ENCODE data around the gene PDE2A.

PDE2A gene

DNA sequence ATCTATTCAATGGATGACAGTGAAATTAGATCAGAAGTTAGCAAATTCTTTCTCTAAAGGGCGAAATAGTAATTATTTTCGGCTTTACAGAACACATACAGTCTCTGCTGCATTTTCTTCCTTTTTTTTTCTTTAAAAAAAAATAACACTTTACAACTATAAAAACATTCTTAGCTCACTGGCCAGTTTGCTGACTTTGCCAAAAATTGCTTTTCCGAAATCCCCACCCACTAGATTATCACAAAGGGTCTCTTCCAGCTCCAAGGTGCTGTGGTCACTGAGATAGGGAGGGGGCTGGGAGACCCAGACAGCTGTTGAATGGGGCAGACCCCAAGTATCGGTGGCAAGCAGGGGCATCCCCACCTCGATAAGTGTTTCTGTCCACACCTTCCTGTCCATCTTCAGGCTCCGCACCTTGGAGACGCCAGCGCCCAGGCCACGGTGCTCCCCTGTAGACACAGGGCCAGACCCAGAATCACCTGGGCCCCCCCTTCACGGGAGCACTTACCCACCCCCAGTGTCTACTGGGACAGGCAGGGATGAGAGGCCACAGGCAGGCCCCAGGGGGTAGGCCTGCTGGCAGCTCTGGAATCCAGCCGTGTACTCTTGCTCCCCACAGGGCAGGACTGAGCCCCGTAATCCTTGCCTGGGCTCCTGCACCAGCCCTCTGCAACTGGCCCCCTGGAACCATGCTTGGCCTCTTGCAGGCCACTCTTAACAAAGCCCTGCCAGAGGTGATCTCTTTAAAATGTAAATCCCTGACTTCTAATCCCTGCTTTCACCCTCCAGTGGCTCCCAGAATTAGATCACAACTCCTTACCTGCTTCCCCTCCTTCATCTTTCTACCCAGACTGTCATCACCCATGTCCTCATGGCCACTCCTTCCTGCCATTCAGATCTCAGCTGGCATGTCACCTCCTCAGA lies 31.5 kb upstream of the PDE2A start:
- H3K9me3 ChIP-seq (ENCODE audit: control insufficient read depth in 5 of 5, low read length in 5 of 5): no peaks in the 10 kb centered on the region
- peaks cover 0 to 24% (median 18%) of the 10 kb centered on the region in 5 donors for H3K4me1 ChIP-seq (ENCODE audit: control insufficient read depth in 5 of 5, insufficient read depth in 5 of 5, low read length in 5 of 5)
- H3K27ac ChIP-seq (ENCODE audit: low read depth, low read length): no peak overlapping the region
- H3K36me3 ChIP-seq (ENCODE audit: control insufficient read depth in 5 of 5, insufficient read depth in 5 of 5, low read length in 5 of 5): peaks cover 0 to 97% (median 86%) of the 10 kb centered on the region in 5 donors
- no peak overlapping the region for H3K4me3 ChIP-seq (ENCODE audit: low read depth in 1 of 5, low read length in 5 of 5)
- H3K9ac ChIP-seq (ENCODE audit: low read length in 5 of 5): no peak overlapping the region
- no peaks in the 10 kb centered on the region for H3K27me3 ChIP-seq (ENCODE audit: control insufficient read depth in 5 of 5, insufficient read depth in 4 of 5, low read length in 5 of 5)

DNA sequence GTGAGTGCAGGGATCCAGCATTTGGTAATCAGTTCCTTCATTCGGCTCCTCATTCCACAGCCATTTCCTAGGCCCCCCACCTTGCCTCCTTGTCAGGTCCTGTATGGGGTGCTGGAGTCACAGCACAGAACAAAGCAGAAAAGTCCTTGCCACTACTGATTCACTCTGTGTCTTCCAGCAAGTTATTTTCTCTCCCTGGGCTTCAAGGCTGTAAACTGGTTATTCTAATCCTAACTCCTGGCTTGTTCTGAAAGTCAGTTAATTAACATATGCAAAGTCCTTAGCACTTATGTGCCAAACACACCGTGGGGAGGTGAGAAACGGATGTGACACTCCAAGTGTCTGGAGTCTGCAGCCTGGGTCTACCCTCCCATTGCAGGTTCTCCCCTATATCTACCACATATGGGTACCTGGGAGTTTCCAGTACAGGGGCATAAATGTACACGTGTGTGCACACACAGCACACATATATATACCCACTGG lies 30.6 kb upstream of the PDE2A start:
- no peak overlapping the region for H3K27ac ChIP-seq (ENCODE audit: low read depth, low read length)
- H3K4me1 ChIP-seq (ENCODE audit: control insufficient read depth in 5 of 5, insufficient read depth in 5 of 5, low read length in 5 of 5): peaks cover 5 to 24% (median 18%) of the 10 kb centered on the region in 5 donors
- H3K9me3 ChIP-seq (ENCODE audit: control insufficient read depth in 5 of 5, low read length in 5 of 5): no peaks in the 10 kb centered on the region
- no peaks in the 10 kb centered on the region for H3K27me3 ChIP-seq (ENCODE audit: control insufficient read depth in 5 of 5, insufficient read depth in 4 of 5, low read length in 5 of 5)
- H3K36me3 ChIP-seq (ENCODE audit: control insufficient read depth in 5 of 5, insufficient read depth in 5 of 5, low read length in 5 of 5): peaks cover 0 to 97% (median 85%) of the 10 kb centered on the region in 5 donors
- H3K9ac ChIP-seq (ENCODE audit: low read length in 5 of 5): peak overlapping the region in 1 of 5 donors; percentile 32
- H3K4me3 ChIP-seq (ENCODE audit: low read depth in 1 of 5, low read length in 5 of 5): no peak overlapping the region

DNA sequence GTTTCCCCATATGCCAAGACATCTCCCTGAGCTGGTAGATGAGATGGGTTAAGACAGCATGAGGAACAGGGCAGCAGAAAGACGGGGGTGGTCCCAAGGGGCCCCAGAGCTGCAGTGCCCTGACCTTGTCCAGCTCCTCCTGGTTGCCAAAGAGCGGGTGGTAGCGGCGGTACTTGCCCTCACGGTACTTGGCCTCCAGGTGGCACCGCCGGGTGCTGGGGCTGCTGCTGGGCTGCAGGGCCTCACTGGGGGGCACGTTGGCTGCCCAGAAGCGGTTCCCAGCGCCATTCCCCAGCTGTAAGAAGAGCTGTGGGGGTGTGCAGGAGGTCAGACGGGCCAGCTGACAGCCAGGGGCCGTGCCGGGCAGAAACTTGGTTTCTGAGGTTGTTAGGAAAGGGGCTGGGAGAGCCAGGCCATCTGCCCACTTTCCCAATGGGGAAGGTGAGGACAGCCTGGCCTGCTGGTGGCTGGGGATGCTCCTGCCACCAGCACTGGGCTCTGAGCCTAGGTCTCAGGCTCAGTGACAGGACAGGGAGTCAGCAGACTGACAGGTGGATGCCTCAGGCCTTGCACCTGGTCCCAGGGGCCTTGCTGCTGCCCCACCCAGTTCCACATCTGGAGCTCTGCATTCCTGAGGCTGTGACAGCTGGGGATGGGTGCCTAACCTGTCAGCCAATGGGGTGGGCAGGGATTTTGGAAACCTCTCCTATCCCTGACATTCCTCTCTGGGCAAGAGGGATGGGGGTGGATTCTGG lies 30.0 kb upstream of the PDE2A start:
- peak overlapping the region in 1 of 5 donors; percentile 32 for H3K9ac ChIP-seq (ENCODE audit: low read length in 5 of 5)
- H3K27ac ChIP-seq (ENCODE audit: low read depth, low read length): no peak overlapping the region
- H3K27me3 ChIP-seq (ENCODE audit: control insufficient read depth in 5 of 5, insufficient read depth in 4 of 5, low read length in 5 of 5): no peaks in the 10 kb centered on the region
- no peaks in the 10 kb centered on the region for H3K9me3 ChIP-seq (ENCODE audit: control insufficient read depth in 5 of 5, low read length in 5 of 5)
- no peak overlapping the region for H3K4me3 ChIP-seq (ENCODE audit: low read depth in 1 of 5, low read length in 5 of 5)
- peaks cover 5 to 24% (median 18%) of the 10 kb centered on the region in 5 donors for H3K4me1 ChIP-seq (ENCODE audit: control insufficient read depth in 5 of 5, insufficient read depth in 5 of 5, low read length in 5 of 5)
- H3K36me3 ChIP-seq (ENCODE audit: control insufficient read depth in 5 of 5, insufficient read depth in 5 of 5, low read length in 5 of 5): peaks cover 0 to 97% (median 85%) of the 10 kb centered on the region in 5 donors

DNA sequence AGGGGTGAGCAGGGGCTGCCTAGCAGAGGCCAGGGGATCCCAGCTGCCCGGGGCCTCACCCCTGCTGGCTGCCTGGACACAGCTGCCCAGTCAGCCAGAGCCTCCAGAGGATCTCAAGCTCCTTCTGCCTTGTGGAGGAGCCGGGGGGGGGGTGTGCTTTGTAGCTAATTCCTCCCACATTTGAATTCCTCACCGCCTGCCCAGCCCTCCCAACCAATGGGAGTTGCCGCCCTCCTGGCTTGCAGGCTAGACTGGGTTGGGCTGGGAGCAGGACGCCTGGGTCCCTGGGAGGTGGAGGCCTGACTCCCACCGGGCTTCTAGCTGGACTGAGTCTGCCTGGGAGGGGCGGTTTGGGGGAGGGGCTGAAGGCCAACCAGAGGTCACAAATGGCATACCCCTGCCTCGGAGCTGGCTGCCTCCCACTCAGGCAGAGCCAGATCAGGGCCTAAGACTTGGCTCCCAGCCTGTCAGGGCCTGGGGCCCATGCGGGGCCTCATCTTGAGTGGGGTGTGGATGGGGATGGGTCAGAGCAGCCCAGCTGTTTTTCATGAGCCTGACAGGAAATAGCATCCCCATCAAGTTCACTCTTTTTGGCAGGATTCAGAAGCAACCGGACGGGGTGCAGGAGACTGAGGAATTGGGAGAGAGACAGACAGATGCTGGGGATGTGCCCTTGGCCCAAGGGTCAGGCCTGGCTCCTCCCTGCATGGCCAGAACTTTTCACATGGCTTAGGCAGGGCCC lies 29.2 kb upstream of the PDE2A start:
- Histone ChIP-seq H3K27me3 (ENCODE audit: control insufficient read depth in 5 of 5, insufficient read depth in 4 of 5, low read length in 5 of 5) (no peaks in the 10 kb centered on the region), H3K36me3 (ENCODE audit: control insufficient read depth in 5 of 5, insufficient read depth in 5 of 5, low read length in 5 of 5) (peaks cover 0 to 97% (median 87%) of the 10 kb centered on the region in 5 donors), H3K4me3 (ENCODE audit: low read depth in 1 of 5, low read length in 5 of 5) (peak overlapping the region in 3 of 5 donors; percentile 5 to 63 (median 24)), H3K27ac (ENCODE audit: low read depth, low read length) (no peak overlapping the region), H3K9ac (ENCODE audit: low read length in 5 of 5) (no peak overlapping the region), H3K4me1 (ENCODE audit: control insufficient read depth in 5 of 5, insufficient read depth in 5 of 5, low read length in 5 of 5) (peaks cover 5 to 24% (median 18%) of the 10 kb centered on the region in 5 donors), H3K9me3 (ENCODE audit: control insufficient read depth in 5 of 5, low read length in 5 of 5) (no peaks in the 10 kb centered on the region)

DNA sequence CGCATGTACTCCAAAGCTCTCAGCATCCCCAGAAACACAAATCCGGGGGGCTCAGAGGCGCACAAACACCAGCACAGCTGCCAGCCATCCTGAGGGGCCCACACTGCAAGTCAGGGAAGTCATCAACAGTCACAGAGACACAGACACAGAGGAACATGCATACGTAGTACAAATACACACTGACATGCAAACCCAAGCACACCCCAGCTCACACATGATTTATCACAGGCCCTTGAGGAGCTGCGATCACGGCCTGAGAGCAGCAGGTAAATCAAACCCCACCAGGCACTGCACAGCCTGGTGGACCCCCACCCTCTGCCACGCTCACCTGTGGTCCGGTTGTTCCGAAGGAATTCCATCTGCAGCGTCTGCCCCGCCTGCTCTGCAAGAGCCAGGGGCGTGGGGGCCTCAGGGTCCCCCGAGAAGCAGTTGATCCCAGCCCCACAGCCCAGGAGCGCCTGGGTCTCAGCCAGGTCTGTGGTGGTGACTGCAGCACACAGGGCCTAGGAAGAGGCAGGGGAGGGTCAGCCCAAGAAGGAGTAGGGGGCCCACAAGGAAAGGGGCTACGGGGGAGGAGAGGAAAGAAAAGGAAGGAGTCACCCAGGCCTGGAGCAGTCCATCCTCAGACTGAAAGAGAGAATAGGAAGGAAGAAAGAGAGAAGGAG lies 28.5 kb upstream of the PDE2A start:
- H3K4me1 ChIP-seq (ENCODE audit: control insufficient read depth in 5 of 5, insufficient read depth in 5 of 5, low read length in 5 of 5): peaks cover 5 to 24% (median 18%) of the 10 kb centered on the region in 5 donors
- no peak overlapping the region for H3K9ac ChIP-seq (ENCODE audit: low read length in 5 of 5)
- no peak overlapping the region for H3K27ac ChIP-seq (ENCODE audit: low read depth, low read length)
- peaks cover 0 to 97% (median 88%) of the 10 kb centered on the region in 5 donors for H3K36me3 ChIP-seq (ENCODE audit: control insufficient read depth in 5 of 5, insufficient read depth in 5 of 5, low read length in 5 of 5)
- peak overlapping the region in 4 of 5 donors; percentile 5 to 63 (median 28) for H3K4me3 ChIP-seq (ENCODE audit: low read depth in 1 of 5, low read length in 5 of 5)
- H3K27me3 ChIP-seq (ENCODE audit: control insufficient read depth in 5 of 5, insufficient read depth in 4 of 5, low read length in 5 of 5): no peaks in the 10 kb centered on the region
- no peaks in the 10 kb centered on the region for H3K9me3 ChIP-seq (ENCODE audit: control insufficient read depth in 5 of 5, low read length in 5 of 5)

DNA sequence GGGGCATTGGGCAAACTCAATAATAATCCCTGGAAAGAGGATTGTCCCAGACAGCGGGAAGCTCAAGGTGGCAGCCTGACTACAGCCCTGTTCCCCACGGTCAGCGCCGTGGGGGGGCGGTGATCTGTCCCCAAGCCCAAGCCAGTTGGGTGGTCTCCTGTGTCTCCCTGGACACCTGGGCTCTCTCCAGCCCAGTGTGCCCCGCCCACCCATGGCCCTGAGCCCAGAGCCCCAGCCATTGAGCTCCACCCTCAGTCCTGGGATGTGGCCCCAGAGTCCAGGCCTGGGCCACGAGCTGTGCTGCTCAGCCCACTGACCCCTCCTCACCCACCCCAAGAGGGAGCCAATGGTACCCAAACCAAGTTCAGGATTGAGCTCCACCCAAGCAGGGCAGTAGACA lies 27.9 kb upstream of the PDE2A start:
- Histone ChIP-seq H3K4me3 (ENCODE audit: low read depth in 1 of 5, low read length in 5 of 5) (peak overlapping the region in 4 of 5 donors; percentile 5 to 63 (median 28)), H3K9ac (ENCODE audit: low read length in 5 of 5) (no peak overlapping the region)

DNA sequence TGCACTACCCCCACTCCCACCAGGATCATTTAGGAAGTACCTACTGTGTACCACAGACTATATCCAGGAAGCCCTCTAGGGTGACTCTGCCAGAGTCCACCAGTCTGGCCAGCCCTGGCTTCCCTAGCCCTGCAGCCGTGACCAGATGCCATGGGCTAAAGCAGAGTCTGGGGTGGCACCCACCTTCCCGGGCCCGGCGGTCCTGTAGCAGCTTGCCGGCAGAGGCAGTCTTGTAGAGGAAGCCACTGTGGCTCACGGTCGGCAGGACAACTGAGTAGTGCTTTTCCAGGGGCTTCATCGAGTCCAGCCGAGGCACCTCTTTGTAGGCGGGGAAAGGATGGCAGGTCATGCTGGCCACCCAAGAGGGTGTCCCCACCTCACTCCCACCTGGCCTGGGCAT lies 27.2 kb upstream of the PDE2A start:
- no peaks in the 10 kb centered on the region for H3K9me3 ChIP-seq (ENCODE audit: control insufficient read depth in 5 of 5, low read length in 5 of 5)
- H3K4me3 ChIP-seq (ENCODE audit: low read depth in 1 of 5, low read length in 5 of 5): no peak overlapping the region
- no peak overlapping the region for H3K27ac ChIP-seq (ENCODE audit: low read depth, low read length)
- H3K9ac ChIP-seq (ENCODE audit: low read length in 5 of 5): no peak overlapping the region
- H3K4me1 ChIP-seq (ENCODE audit: control insufficient read depth in 5 of 5, insufficient read depth in 5 of 5, low read length in 5 of 5): peaks cover 5 to 29% (median 24%) of the 10 kb centered on the region in 5 donors
- H3K36me3 ChIP-seq (ENCODE audit: control insufficient read depth in 5 of 5, insufficient read depth in 5 of 5, low read length in 5 of 5): peaks cover 0 to 96% (median 86%) of the 10 kb centered on the region in 5 donors
- H3K27me3 ChIP-seq (ENCODE audit: control insufficient read depth in 5 of 5, insufficient read depth in 4 of 5, low read length in 5 of 5): no peaks in the 10 kb centered on the region

More for the DNA sequence above, 27.9 kb upstream of the PDE2A start:
- peaks cover 5 to 29% (median 24%) of the 10 kb centered on the region in 5 donors for H3K4me1 ChIP-seq (ENCODE audit: control insufficient read depth in 5 of 5, insufficient read depth in 5 of 5, low read length in 5 of 5)
- H3K36me3 ChIP-seq (ENCODE audit: control insufficient read depth in 5 of 5, insufficient read depth in 5 of 5, low read length in 5 of 5): peaks cover 0 to 96% (median 87%) of the 10 kb centered on the region in 5 donors
- no peaks in the 10 kb centered on the region for H3K27me3 ChIP-seq (ENCODE audit: control insufficient read depth in 5 of 5, insufficient read depth in 4 of 5, low read length in 5 of 5)
- H3K27ac ChIP-seq (ENCODE audit: low read depth, low read length): no peak overlapping the region
- H3K9me3 ChIP-seq (ENCODE audit: control insufficient read depth in 5 of 5, low read length in 5 of 5): no peaks in the 10 kb centered on the region

DNA sequence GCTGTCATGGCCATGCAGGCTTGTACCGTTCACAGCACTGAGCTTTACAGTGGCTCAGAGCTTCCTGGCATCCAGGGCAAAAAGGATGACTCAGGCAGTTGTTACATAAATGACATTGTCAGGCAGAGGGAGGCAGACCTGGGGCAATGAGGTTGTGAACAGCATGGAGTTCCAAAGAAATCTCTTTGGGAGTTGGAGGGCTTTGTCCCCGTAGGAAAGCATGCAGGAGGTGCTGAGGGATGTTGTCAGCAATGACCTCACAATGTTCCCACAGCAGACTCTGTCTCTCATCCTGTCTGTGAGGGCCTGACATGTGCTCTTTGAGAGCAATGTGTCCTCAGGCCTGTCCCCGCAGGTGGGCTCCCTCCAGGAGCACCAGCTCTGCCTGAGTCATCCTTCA lies 25.9 kb upstream of the PDE2A start:
- no peaks in the 10 kb centered on the region for H3K9me3 ChIP-seq (ENCODE audit: control insufficient read depth in 5 of 5, low read length in 5 of 5)
- no peak overlapping the region for H3K9ac ChIP-seq (ENCODE audit: low read length in 5 of 5)
- no peak overlapping the region for H3K27ac ChIP-seq (ENCODE audit: low read depth, low read length)
- peaks cover 5 to 29% (median 24%) of the 10 kb centered on the region in 5 donors for H3K4me1 ChIP-seq (ENCODE audit: control insufficient read depth in 5 of 5, insufficient read depth in 5 of 5, low read length in 5 of 5)
- H3K4me3 ChIP-seq (ENCODE audit: low read depth in 1 of 5, low read length in 5 of 5): no peak overlapping the region
- no peaks in the 10 kb centered on the region for H3K27me3 ChIP-seq (ENCODE audit: control insufficient read depth in 5 of 5, insufficient read depth in 4 of 5, low read length in 5 of 5)
- H3K36me3 ChIP-seq (ENCODE audit: control insufficient read depth in 5 of 5, insufficient read depth in 5 of 5, low read length in 5 of 5): peaks cover 0 to 96% (median 88%) of the 10 kb centered on the region in 5 donors

DNA sequence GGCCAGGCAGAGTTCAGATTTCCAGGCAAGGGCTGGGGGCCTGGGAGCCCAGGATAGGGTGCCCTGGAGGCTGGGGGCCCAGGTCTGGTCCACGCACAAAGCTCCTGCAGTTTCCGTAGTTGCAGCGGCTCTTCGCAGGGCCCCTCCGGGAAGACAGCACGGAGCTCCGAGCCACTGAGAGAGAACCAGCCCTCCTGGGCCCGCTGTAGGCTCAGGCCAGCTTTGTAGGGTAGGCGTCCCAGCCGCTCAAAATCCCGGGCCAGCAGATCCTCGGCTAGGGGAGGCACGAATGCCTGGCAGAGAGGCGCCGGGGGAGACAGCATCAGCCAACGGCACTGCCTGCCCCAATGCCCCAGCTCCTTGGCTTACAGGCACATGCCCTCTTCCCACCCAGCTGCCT lies 23.6 kb upstream of the PDE2A start:
- H3K36me3 ChIP-seq (ENCODE audit: control insufficient read depth in 5 of 5, insufficient read depth in 5 of 5, low read length in 5 of 5): peaks cover 0 to 98% (median 95%) of the 10 kb centered on the region in 5 donors
- H3K27ac ChIP-seq (ENCODE audit: low read depth, low read length): no peak overlapping the region
- H3K9me3 ChIP-seq (ENCODE audit: control insufficient read depth in 5 of 5, low read length in 5 of 5): no peaks in the 10 kb centered on the region
- H3K9ac ChIP-seq (ENCODE audit: low read length in 5 of 5): peak overlapping the region in 1 of 5 donors; percentile 26
- no peaks in the 10 kb centered on the region for H3K27me3 ChIP-seq (ENCODE audit: control insufficient read depth in 5 of 5, insufficient read depth in 4 of 5, low read length in 5 of 5)
- H3K4me1 ChIP-seq (ENCODE audit: control insufficient read depth in 5 of 5, insufficient read depth in 5 of 5, low read length in 5 of 5): peaks cover 5 to 12% (median 11%) of the 10 kb centered on the region in 5 donors
- H3K4me3 ChIP-seq (ENCODE audit: low read depth in 1 of 5, low read length in 5 of 5): no peak overlapping the region
